Skeletal muscle tissue (tissue), 4 donors: ENCODE results near the gene CHCHD6. TPM values are rescaled to one million over a fixed set of nuclear protein-coding genes. Genes with fewer than 3 reads are reported as not detected.

ENCODE experiments used
- H3K27ac ChIP-seq: one replicate; pipeline ENCODE4 v1.7.0; 2013; ENCODE audit warnings: mild to moderate bottlenecking, low read depth, low read length, inconsistent platforms
- H3K27me3 ChIP-seq, 3 donors: one replicate each; pipeline ENCODE4 v1.7.0; 2013; ENCODE audit warnings: low read length in 3 of 3; ENCODE audit not compliant: control insufficient read depth in 3 of 3, insufficient read depth in 3 of 3
- H3K36me3 ChIP-seq, 3 donors: one replicate each; pipeline ENCODE4 v1.7.0; 2013; ENCODE audit warnings: low read length in 3 of 3; ENCODE audit not compliant: control insufficient read depth in 3 of 3, insufficient read depth in 3 of 3
- H3K4me1 ChIP-seq, 3 donors: one replicate each; pipeline ENCODE4 v1.7.0; 2013; ENCODE audit warnings: low read length in 3 of 3, mild to moderate bottlenecking in 3 of 3; ENCODE audit not compliant: control insufficient read depth in 3 of 3, insufficient read depth in 3 of 3
- H3K4me3 ChIP-seq, 3 donors: one replicate each; pipeline ENCODE4 v1.7.0; 2013; ENCODE audit warnings: low read length in 3 of 3
- H3K9ac ChIP-seq, 3 donors: one replicate each; pipeline ENCODE4 v1.7.0; 2013; ENCODE audit warnings: low read length in 3 of 3, mild to moderate bottlenecking in 3 of 3, moderate library complexity in 2 of 3, low read depth in 1 of 3
- H3K9me3 ChIP-seq, 3 donors: one replicate each; pipeline ENCODE4 v1.7.0; 2013; ENCODE audit warnings: low read length in 3 of 3; ENCODE audit not compliant: control insufficient read depth in 3 of 3
- total RNA-seq: library from RNA; depleted of rRNA; stranded (reverse); fragments of >200 nt; gene quantifications from one replicate; pipeline ENCODE4 v1.2.3, GENCODE V29; 2014
- donor health status: Osteomylitis.

The CHCHD6 gene
- total RNA-seq, 1 donor from 2014 or later = 8.9 TPM

DNA sequence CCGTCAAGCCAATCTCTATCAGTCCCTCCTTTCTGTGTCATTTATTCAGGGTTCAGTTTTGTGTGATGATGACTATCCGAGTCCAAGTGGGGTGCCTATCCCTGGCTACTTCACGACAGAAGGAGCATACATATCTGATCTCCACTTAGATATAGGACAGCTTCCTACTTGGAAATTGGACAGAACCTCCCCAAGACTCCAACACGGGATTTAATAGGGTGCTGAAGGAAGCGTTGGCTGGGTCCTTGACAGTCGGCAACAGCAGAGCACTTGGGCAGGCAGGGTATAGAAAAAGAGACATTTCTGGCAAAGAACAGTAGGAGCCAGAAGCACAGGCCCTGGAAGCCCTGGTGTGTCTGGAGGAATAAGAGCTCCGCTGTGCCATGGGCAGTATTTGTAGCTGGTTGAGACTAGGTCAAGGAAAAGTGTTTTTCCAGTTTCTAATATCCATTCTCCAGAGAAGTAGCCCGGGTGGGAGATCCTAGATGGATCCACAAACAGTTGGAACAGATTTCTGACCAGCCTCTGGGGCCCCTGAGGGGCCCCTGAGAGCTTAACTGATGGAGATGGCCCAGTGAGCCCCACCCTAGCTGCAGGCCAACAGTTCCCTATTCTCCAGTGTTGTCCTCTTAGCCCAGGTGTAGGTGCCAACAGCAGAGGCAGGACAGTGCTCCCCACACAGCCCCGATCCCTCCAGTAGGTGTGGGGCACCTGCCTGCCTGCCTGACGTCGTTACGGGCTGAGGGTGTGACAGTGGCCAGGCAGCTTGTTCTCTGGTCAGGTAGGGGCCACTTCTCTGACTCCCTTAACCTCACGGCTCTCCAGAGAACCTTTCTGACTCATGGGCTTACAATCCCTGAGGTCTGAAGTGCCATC is 130.8 kb downstream of the CHCHD6 start:
- H3K9ac ChIP-seq = no peak overlapping the region
- H3K27me3 ChIP-seq = no peaks in the 10 kb centered on the region
- no peaks in the 10 kb centered on the region for H3K9me3 ChIP-seq
- H3K4me1 ChIP-seq = no peaks in the 10 kb centered on the region
- H3K27ac ChIP-seq = no peak overlapping the region
- no peak overlapping the region for H3K4me3 ChIP-seq
- no peaks in the 10 kb centered on the region for H3K36me3 ChIP-seq

DNA sequence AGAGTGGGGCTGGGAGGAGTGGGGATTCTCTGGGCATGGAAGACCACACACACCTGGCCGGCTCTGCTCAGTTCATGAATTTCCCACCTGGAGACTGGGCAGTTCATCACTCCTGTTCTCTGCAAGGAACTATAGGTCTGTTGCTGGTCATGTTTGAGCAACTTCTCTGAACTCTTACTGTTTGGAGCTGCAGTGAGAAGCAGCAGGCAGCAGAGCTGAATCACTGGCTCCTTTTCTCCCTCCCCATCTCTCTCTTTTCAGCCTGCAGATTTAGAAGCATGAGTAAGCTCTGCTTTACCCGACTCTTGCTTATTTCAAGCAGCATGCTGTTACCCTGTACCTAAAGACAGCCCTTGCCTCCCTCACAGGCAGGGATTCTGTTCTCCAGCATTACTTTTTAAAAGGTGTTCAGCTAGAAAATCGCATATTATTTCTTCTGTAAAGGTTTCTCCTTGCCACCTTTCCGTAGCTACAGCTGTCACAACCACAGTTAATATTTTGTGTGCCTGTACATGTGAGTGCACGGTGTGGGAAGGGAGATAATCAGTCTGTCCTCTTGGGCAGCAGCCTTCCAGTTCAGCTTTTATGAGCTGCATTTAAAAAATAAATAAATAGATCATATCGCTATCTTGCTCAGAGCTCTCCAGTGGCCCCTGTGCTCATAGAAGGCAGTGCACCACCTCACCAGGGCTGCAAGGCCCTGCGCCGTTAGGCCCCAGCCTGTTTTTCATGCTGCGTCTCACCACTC is 131.6 kb downstream of the CHCHD6 start:
- Histone ChIP-seq H3K9me3 (no peaks in the 10 kb centered on the region), H3K4me1 (no peaks in the 10 kb centered on the region), H3K9ac (no peak overlapping the region), H3K27me3 (no peaks in the 10 kb centered on the region), H3K27ac (no peak overlapping the region), H3K36me3 (no peaks in the 10 kb centered on the region), H3K4me3 (no peak overlapping the region)

DNA sequence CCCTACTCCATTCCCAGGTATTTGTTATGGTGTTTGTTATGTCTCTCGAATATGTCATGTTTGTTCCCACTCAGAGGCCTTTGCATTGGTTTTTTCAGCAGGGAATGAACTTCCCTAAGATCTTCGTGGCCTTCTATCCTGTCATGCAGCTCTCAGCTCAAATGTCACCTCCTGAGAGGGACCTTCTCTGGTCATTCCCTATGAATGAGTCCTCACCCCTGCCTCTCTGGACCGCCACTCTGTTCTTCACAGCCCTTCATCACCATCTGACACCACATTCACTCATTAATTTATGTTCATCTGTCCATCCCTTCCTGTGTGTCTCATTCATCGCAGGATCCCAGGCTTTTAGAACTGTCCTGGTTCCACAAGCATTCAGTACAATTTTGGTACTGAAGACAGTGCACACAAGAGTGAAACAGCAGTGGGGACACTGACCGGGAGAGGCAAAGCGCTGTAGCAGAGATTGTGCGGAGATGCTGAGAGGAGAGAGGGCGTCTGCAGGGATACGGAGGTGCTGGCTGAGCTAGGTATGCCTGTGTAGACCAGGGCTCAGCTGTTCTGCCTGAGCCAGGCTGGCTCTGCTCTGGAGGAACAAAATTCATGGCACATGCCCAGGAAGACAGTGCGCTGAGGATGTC is 132.3 kb downstream of the CHCHD6 start:
- Histone ChIP-seq H3K4me1 (no peaks in the 10 kb centered on the region), H3K9me3 (no peaks in the 10 kb centered on the region)

DNA sequence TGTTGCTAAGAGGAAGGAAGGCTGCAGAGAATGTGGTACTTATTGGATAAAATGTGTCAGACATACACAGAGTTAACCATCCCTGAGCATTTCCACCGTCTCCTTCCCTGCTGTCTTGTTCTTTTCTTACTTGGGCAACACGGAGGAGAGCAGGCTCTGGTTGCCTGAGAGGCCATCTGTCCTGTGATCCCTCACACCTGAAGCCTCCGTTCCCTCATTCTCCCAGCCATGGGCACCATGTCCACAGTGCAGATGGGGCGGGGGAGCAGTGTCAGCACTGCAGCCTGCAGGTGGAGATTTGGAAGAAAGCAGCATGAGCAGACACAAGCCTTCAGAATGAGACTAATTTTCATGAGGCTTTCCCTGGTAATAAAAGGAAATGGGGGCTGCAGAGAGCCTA is 133.7 kb downstream of the CHCHD6 start:
- no peaks in the 10 kb centered on the region for H3K27me3 ChIP-seq
- H3K4me1 ChIP-seq = no peaks in the 10 kb centered on the region
- H3K36me3 ChIP-seq = no peaks in the 10 kb centered on the region
- no peak overlapping the region for H3K27ac ChIP-seq
- H3K9me3 ChIP-seq = no peaks in the 10 kb centered on the region
- H3K9ac ChIP-seq = no peak overlapping the region
- H3K4me3 ChIP-seq = no peak overlapping the region

More for the DNA sequence above, 132.3 kb downstream of the CHCHD6 start:
- H3K9ac ChIP-seq = no peak overlapping the region
- no peak overlapping the region for H3K4me3 ChIP-seq
- H3K27ac ChIP-seq = no peak overlapping the region
- no peaks in the 10 kb centered on the region for H3K27me3 ChIP-seq
- H3K36me3 ChIP-seq = no peaks in the 10 kb centered on the region

DNA sequence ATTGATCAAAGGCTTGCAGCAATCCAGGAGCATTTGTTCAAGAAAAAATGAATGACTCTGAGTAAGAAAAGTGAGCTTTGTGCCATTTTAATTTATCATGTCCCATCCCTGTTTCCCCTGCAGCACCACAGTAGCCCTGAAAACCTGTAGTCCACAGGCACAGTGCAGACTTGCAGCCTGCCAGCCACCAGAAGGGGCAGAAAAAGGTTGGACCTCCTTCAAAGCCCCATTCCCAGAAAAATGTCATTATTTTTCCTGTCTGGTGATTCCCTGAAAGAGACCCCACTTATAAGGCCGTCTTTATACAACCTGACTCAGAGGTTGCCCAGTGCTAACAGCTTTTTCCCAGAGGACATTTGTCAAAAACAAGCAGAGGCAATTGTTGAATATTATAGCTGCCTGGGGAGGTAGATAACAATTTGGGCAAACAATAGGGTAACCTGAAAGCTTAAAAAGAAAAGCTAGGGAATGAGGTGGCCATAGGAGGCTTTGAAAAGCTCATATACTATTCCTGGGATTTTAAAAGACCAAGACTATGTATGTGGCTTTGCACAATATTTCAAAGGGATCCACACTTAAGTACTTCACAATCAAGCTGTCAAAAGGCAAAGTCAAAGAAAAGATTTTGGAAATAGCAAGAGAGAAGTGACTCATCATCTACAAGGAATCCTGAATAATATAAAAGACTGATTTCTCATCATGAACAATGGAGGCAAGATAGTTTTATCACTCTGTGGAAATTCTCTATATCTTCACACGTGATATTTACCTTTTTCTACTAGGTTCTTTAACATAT is 142.1 kb downstream of the CHCHD6 start:
- Histone ChIP-seq H3K27ac (no peak overlapping the region), H3K9me3 (no peaks in the 10 kb centered on the region), H3K9ac (no peak overlapping the region)

DNA sequence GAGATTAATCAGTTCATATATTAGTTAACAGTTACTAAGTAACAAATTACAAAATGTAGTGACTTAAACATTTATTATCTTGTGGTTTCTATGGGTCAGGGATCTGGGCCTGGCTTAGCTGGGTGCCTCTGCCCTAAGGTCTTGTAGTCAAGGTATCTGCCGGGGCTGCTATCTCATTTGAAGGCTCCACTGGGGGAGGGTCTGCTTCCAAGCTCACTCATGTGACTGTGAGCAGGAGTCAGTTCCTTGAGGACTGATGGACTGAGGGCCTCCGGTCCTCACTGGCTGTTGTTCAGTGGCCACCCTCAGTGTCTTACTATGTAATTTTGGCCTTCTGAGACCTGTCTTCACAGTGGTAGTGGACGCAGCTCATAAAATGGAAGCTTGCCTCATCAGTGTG is 143.0 kb downstream of the CHCHD6 start:
- Histone ChIP-seq H3K36me3 (no peaks in the 10 kb centered on the region), H3K9me3 (no peaks in the 10 kb centered on the region), H3K27me3 (no peaks in the 10 kb centered on the region), H3K4me1 (peaks cover 4 to 10% (median 10%) of the 10 kb centered on the region in 3 donors), H3K9ac (no peak overlapping the region), H3K4me3 (no peak overlapping the region), H3K27ac (no peak overlapping the region)

More for the DNA sequence above, 142.1 kb downstream of the CHCHD6 start:
- Histone ChIP-seq H3K4me3 (no peak overlapping the region), H3K36me3 (no peaks in the 10 kb centered on the region), H3K27me3 (no peaks in the 10 kb centered on the region), H3K4me1 (peaks cover 3 to 10% (median 10%) of the 10 kb centered on the region in 3 donors)

DNA sequence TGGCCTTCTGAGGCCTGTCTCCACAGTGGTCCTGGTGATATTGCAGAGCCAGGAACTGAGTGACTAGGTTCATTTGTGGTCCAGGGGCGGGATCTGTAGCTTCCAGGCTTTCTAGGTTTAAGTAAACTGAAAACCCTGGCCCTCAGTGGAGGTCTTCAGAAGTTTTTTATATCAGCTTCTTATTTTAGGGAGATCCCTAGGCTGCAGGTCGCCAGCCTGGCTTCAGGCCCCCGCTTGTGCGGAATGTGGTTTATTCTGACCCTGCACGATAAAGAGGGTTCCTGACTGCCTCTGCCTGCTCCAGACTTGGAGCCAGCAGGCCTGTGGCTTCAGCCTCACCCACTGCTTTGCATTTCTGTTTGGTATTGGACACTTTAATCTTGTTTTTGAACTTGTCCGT is 145.0 kb downstream of the CHCHD6 start:
- Histone ChIP-seq H3K27me3 (no peaks in the 10 kb centered on the region), H3K36me3 (no peaks in the 10 kb centered on the region), H3K4me1 (peaks cover 4 to 10% (median 10%) of the 10 kb centered on the region in 3 donors), H3K27ac (no peak overlapping the region), H3K4me3 (no peak overlapping the region), H3K9me3 (no peaks in the 10 kb centered on the region), H3K9ac (no peak overlapping the region)

DNA sequence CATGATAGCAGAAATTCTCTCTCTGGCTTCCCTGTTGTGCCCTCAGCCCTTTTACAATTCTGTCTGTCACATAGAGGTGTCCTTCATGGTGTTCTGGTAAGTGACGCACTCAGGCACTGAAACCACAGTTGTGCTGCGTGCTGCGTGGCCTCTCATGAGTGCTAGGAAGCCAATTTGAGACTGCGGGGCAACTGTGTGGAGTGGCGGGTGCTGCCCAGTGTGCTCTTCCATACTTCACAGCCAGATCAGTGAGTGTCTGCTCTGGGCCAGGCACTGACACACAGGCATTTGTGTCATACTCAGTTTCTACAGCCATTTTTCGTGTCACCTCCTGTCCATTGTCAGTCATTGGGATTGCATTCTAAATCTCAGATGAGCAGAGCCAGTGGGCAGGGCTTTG is 145.7 kb downstream of the CHCHD6 start:
- Histone ChIP-seq H3K27ac (no peak overlapping the region), H3K9me3 (no peaks in the 10 kb centered on the region), H3K9ac (no peak overlapping the region), H3K4me3 (no peak overlapping the region), H3K27me3 (no peaks in the 10 kb centered on the region), H3K36me3 (no peaks in the 10 kb centered on the region), H3K4me1 (peaks cover 4 to 10% (median 10%) of the 10 kb centered on the region in 3 donors)

DNA sequence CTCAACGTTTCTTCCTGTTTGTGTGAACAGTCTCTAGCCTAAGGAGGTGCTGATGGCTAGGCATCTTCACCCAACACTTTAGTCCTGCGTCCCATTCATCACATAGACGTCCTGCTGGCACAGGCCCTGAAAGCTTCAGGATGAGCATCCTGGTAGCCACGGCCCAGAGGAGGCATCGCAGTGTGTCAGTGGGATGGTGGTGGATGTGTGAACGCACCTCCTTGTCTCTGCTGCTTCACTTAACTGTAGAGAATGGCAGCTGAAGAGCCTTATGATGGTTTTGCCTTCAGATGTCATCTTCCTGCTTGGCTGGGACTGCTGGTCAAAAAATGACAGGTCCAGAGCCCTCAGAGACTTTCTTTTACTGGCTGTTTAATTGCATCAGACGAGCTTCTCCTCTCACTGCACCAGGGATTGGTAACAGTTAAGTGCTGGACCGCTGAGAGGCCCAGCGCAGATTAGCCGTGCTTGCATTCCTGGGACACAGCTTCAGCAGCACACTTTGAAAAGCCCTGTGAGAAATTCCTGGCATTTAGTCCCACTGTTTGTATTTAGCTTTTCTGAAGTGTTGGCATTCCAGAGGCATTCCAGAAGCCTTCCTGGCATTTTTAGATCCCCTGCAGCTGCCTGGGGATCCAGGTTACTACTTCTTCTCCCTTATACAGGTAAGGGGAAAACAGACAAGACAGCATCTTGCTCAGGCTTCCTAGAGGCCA is 146.5 kb downstream of the CHCHD6 start:
- no peak overlapping the region for H3K9ac ChIP-seq
- peaks cover 4 to 10% (median 10%) of the 10 kb centered on the region in 3 donors for H3K4me1 ChIP-seq
- no peaks in the 10 kb centered on the region for H3K27me3 ChIP-seq
- no peaks in the 10 kb centered on the region for H3K36me3 ChIP-seq
- H3K4me3 ChIP-seq = no peak overlapping the region
- no peak overlapping the region for H3K27ac ChIP-seq
- no peaks in the 10 kb centered on the region for H3K9me3 ChIP-seq
